ENCODE measurements around the gene CRYAB.

- TF ChIP-seq, protein P1, sequence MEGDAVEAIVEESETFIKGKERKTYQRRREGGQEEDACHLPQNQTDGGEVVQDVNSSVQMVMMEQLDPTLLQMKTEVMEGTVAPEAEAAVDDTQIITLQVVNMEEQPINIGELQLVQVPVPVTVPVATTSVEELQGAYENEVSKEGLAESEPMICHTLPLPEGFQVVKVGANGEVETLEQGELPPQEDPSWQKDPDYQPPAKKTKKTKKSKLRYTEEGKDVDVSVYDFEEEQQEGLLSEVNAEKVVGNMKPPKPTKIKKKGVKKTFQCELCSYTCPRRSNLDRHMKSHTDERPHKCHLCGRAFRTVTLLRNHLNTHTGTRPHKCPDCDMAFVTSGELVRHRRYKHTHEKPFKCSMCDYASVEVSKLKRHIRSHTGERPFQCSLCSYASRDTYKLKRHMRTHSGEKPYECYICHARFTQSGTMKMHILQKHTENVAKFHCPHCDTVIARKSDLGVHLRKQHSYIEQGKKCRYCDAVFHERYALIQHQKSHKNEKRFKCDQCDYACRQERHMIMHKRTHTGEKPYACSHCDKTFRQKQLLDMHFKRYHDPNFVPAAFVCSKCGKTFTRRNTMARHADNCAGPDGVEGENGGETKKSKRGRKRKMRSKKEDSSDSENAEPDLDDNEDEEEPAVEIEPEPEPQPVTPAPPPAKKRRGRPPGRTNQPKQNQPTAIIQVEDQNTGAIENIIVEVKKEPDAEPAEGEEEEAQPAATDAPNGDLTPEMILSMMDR (IDR thresholded peaks at IDR 0.05): no peak
- no peak for TF ChIP-seq EZH2 (IDR thresholded peaks at IDR 0.05)
Observed at GRCh38 chr11:111947143-111947542, 35.6 kb upstream of the CRYAB start.
